ENCODE measurements around the gene OR1I1. TPM values are rescaled to one million over a fixed set of nuclear protein-coding genes. Genes with fewer than 3 reads are reported as not detected.
"Not testable (repeated sequence)": the region's sequence is repeated elsewhere in the genome, so short reads cannot be mapped to it uniquely, and the experiment has no call there.

OR1I1 gene
- total RNA-seq, 4 donors from 2014 or later, result not detected

DNA sequence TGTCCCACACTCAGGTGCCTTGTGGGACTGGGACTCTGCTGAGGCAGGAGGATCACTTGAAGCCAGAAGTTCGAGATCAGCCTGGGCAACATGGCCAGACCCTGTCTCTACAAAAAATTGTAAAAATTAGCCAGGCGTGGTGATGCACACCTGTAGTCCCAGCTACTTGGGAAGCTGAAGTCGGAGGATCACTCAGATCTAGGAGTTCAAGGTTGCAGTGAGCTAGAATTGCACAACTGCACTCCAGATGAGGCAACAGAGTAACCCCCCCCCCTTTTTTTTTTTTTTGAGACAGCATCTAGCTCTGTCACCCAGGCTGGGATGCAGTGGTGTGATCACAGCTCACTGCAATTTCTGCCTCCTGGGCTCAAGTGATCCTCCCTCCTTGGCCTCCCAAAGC, 14.2 kb downstream of the OR1I1 start:
- no peaks in the 10 kb centered on the region for H3K27me3 ChIP-seq
- TF ChIP-seq, protein P1, sequence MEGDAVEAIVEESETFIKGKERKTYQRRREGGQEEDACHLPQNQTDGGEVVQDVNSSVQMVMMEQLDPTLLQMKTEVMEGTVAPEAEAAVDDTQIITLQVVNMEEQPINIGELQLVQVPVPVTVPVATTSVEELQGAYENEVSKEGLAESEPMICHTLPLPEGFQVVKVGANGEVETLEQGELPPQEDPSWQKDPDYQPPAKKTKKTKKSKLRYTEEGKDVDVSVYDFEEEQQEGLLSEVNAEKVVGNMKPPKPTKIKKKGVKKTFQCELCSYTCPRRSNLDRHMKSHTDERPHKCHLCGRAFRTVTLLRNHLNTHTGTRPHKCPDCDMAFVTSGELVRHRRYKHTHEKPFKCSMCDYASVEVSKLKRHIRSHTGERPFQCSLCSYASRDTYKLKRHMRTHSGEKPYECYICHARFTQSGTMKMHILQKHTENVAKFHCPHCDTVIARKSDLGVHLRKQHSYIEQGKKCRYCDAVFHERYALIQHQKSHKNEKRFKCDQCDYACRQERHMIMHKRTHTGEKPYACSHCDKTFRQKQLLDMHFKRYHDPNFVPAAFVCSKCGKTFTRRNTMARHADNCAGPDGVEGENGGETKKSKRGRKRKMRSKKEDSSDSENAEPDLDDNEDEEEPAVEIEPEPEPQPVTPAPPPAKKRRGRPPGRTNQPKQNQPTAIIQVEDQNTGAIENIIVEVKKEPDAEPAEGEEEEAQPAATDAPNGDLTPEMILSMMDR (IDR thresholded peaks at IDR 0.05), result no peak
- TF ChIP-seq POLR2A (IDR thresholded peaks at IDR 0.05) (no peak), EP300 (IDR thresholded peaks at IDR 0.05) (no peak)
- DNase-seq (ENCODE audit: low spot score in 2 of 2), result no peak
- H3K9me3 ChIP-seq, result no peaks in the 10 kb centered on the region
- H3K36me3 ChIP-seq, result no peaks in the 10 kb centered on the region
- no peak overlapping the region for H3K27ac ChIP-seq
- peaks cover 0 to 3% (median 0%) of the 10 kb centered on the region in 4 donors for H3K4me1 ChIP-seq
- WGBS, 2 donors, result 70 to 84% methylated on average over 3 of the region's 3 CpGs
- H3K4me3 ChIP-seq, result no peak overlapping the region

DNA sequence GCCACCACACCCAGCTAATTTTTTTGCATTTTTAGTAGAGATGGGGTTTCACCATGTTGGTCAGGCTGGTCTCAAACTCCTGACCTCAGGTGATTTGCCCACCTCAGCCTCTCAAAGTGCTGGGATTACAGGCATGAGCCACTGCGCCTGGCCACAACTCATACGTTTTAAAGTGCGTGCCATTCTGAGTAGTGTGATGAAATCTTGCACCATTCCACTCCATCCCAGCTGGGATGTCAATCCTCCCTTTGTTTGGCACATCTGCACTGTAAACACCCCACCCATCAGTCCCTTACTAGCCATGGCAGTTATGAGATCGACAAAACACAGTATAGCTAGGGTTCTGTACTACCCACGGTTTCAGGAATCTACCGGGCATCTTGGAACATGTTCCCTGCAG, 16.0 kb downstream of the OR1I1 start:
- DNase-seq (ENCODE audit: low spot score in 2 of 2); H3K4me1 ChIP-seq; H3K4me3 ChIP-seq; H3K36me3 ChIP-seq; H3K27me3 ChIP-seq; H3K27ac ChIP-seq: not testable (repeated sequence)
- 66 to 73% methylated on average over 6 of the region's 6 CpGs for WGBS, 2 donors
- peaks cover 0 to 11% (median 0%) of the 10 kb centered on the region in 4 donors for H3K9me3 ChIP-seq

DNA sequence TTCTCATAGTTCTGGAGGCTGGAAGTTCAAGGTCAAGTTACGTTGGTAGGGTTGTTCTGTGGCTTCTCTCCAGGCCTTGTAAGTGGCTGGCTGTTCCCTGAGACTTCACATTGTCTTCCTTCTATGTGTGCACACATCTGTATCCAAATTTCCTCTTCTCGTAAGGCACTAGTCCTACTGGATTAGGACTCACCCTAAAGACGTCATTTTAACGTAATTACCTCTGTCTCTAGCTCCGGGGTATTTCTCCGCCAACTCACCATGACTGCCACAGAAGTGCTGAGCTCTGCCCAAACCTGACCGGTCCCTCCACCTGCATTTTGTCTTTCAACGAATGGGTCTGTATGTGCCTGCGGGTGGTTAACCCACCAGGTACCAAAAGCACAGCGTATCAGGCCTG, 16.4 kb downstream of the OR1I1 start:
- Histone ChIP-seq H3K4me1 (no peaks in the 10 kb centered on the region), H3K9me3 (peaks cover 0 to 16% (median 0%) of the 10 kb centered on the region in 4 donors), H3K27ac (no peak overlapping the region), H3K27me3 (no peaks in the 10 kb centered on the region), H3K4me3 (no peak overlapping the region), H3K36me3 (no peaks in the 10 kb centered on the region)
- TF ChIP-seq POLR2A (IDR thresholded peaks at IDR 0.05) (no peak), EP300 (IDR thresholded peaks at IDR 0.05) (no peak)
- TF ChIP-seq, protein P1 (IDR thresholded peaks at IDR 0.05), result no peak
- 73 to 76% methylated on average over 10 of the region's 10 CpGs for WGBS, 2 donors
- no peak for DNase-seq (ENCODE audit: low spot score in 2 of 2)

DNA sequence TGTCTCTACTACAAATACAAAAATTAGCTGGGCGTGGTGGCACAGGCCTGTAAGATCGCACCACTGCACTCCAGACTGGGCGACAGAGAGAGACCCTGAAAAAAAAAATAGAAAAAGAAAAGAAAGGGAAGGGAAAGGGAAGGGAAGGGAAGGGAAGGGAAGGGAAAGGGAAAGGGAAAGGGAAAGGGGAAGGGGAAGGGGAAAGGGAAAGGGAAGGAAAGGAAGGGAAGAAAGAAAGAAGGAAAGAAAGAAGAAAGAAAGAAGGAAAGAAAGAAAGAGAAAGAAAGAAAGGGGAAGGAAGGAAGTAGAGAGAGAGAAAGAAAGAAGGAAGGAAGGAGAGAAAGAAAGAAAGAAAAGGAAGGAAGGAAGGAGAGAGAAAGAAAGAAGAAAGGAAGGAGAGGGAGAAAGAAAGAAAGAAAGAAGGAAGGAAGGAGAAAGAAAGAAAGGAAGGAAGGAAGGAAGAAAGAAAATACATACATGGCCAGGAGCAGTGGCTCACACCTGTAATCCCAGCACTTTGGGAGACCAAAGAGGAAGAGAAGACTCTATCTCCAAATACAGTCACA, 17.1 kb downstream of the OR1I1 start:
- no peaks in the 10 kb centered on the region for H3K27me3 ChIP-seq
- no peak for DNase-seq (ENCODE audit: low spot score in 2 of 2)
- no peaks in the 10 kb centered on the region for H3K36me3 ChIP-seq
- TF ChIP-seq EP300 (IDR thresholded peaks at IDR 0.05) (no peak), POLR2A (IDR thresholded peaks at IDR 0.05) (no peak)
- TF ChIP-seq, protein P1 (IDR thresholded peaks at IDR 0.05), result no peak
- H3K9me3 ChIP-seq, result peaks cover 0 to 22% (median 0%) of the 10 kb centered on the region in 4 donors
- 83 to 84% methylated on average over 3 of the region's 3 CpGs for WGBS, 2 donors
- no peak overlapping the region for H3K27ac ChIP-seq
- no peak overlapping the region for H3K4me3 ChIP-seq
- no peaks in the 10 kb centered on the region for H3K4me1 ChIP-seq

DNA sequence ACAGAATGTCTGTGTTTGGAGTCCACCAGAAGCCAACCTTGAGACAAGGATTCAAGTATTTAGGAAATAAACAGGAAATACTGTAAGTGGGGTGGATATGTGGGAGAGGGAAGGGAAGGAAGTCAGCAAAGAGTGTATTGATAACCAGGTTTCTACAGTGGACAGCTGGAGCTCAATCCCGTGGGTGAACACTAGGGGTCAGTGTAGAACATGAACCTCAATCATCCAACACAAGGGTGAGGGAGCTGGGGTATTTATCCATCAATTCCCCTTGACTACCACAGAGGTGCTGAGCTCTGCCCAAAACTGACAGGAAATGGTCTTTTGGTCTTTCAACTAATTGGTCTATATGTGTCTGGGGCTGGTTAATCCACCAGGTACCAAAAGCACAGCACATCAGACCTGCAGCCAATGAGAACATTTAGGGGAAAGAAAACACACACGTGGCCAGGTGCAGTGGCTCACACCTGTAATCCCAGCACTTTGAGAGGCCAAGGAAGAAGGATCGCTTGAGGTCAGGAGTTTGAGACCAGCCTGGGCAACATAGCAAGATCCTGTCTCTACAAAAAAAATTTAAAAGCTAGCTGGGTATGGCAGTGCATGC, 19.6 kb downstream of the OR1I1 start:
- DNase-seq (ENCODE audit: low spot score in 2 of 2), result peak in 1 of 2 donors; percentile 35
- Histone ChIP-seq H3K4me1 (no peaks in the 10 kb centered on the region), H3K27ac (no peak overlapping the region), H3K36me3 (no peaks in the 10 kb centered on the region), H3K4me3 (no peak overlapping the region), H3K27me3 (no peaks in the 10 kb centered on the region), H3K9me3 (peaks cover 0 to 33% (median 0%) of the 10 kb centered on the region in 4 donors)
- 55 to 69% methylated on average over 3 of the region's 3 CpGs for WGBS, 2 donors
- TF ChIP-seq, protein P1 (IDR thresholded peaks at IDR 0.05), result peak in 4 of 5 experiments; percentile 30 to 37 (median 32)
- TF ChIP-seq POLR2A (IDR thresholded peaks at IDR 0.05), result no peak
- no peak for TF ChIP-seq EP300 (IDR thresholded peaks at IDR 0.05)
